Immature natural killer cell (primary cell): Measurements from ENCODE around the gene MAMDC4. TPM values are rescaled to one million over a fixed set of nuclear protein-coding genes. Genes with fewer than 3 reads are reported as not detected.
"Not testable (repeated sequence)": the region's sequence is repeated elsewhere in the genome, so short reads cannot be mapped to it uniquely, and the experiment has no call there.

Source experiments
- DNase-seq, 3 donors: peaks; one replicate each; pipeline ENCODE4 v3.0.0; 2022; ENCODE audit warnings: mixed read lengths in 1 of 3
- H3K27ac Mint-ChIP-seq, 6 donors: one replicate each; pipeline ENCODE4 v1.8.0; 2020; ENCODE audit warnings: mixed read lengths in 6 of 6, mild to moderate bottlenecking in 5 of 6, inconsistent platforms in 4 of 6, moderate library complexity in 3 of 6
- H3K27me3 Mint-ChIP-seq, 3 donors: one replicate each; pipeline ENCODE4 v1.8.0; 2020 to 2021; ENCODE audit warnings: low read depth in 3 of 3, mild to moderate bottlenecking in 3 of 3, mixed read lengths in 3 of 3, moderate library complexity in 3 of 3, inconsistent platforms in 1 of 3
- H3K36me3 Mint-ChIP-seq, 3 donors: one replicate each; pipeline ENCODE4 v1.8.0; 2020; ENCODE audit warnings: mixed read lengths in 3 of 3, inconsistent platforms in 2 of 3, mild to moderate bottlenecking in 2 of 3
- H3K4me1 Mint-ChIP-seq, 2 donors: one replicate each; pipeline ENCODE4 v1.8.0; 2020; ENCODE audit warnings: inconsistent platforms in 2 of 2, mild to moderate bottlenecking in 2 of 2, mixed read lengths in 2 of 2, moderate library complexity in 1 of 2
- H3K4me3 Mint-ChIP-seq, 5 donors: one replicate each; pipeline ENCODE4 v1.8.0; 2020; ENCODE audit warnings: mild to moderate bottlenecking in 5 of 5, mixed read lengths in 5 of 5, inconsistent platforms in 3 of 5, moderate library complexity in 3 of 5
- H3K9me3 Mint-ChIP-seq, 6 donors: one replicate each; pipeline ENCODE4 v1.8.0; 2020; ENCODE audit warnings: mild to moderate bottlenecking in 6 of 6, mixed read lengths in 6 of 6, inconsistent platforms in 4 of 6, moderate library complexity in 3 of 6
- polyA plus RNA-seq, 3 donors: library from polyadenylated mRNA; unstranded; fragments of 300-500 nt; fragmentation: Illumina TruSeq; gene quantifications; one replicate each; pipeline ENCODE4 v1.2.3, GENCODE V29; 2021

Gene MAMDC4
- polyA plus RNA-seq, 3 donors from 2014 or later = 0.19 TPM; not detected in 2

DNA sequence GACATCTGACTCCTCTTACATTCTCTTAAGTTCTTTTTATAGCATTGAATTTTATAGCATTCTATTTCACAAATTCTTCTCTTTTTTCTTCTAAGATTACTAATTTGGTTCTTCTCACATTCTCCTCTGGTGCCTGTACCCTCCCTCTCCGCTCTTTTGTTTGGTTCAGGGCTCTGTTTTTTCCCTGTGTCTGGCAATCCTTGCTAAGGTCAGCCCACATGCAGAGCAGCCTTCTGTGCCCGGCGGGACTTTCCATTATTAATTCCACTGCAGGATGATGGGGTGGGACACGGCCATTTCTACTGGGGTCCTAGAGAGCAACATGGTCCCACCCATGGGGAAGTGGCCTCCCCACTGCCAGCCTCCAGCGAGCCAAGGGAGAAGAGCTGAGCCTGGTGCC is 24.3 kb downstream of the MAMDC4 start:
- Mint-ChIP-seq H3K9me3 (no peaks in the 10 kb centered on the region), H3K4me3 (no peak overlapping the region), H3K4me1 (peaks cover 4 to 13% of the 10 kb centered on the region in 2 donors), H3K27ac (no peak overlapping the region), H3K36me3 (no peaks in the 10 kb centered on the region), H3K27me3 (peaks cover 0 to 4% (median 0%) of the 10 kb centered on the region in 3 donors)
- no peak for DNase-seq

DNA sequence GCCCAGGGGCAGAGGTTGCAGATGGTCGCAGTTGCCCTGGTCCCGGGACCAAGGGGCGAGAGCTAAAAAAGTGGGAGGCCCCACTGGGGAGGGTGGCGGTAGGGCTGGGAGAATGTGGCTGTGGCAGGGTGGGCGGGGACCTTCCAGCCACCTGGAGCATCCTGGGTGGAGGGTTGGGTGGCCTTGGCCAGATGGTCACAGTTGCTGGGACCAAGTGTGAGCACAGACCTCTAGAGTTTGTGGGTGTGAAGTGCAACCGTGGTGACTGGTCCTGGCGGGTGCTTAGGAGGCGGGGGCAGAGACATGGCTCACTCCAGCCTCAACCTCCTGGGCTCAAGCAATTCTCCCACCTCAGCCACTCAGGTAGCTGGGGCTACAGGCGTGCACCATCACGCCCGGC is 28.5 kb downstream of the MAMDC4 start:
- Mint-ChIP-seq H3K36me3 (no peaks in the 10 kb centered on the region), H3K9me3 (no peaks in the 10 kb centered on the region), H3K4me1 (peaks cover 22 to 37% of the 10 kb centered on the region in 2 donors), H3K27me3 (peaks cover 0 to 4% (median 2%) of the 10 kb centered on the region in 3 donors), H3K27ac (peak overlapping the region in 4 of 6 donors; percentile 39 to 96 (median 93)), H3K4me3 (peak overlapping the region in 3 of 5 donors; percentile 21 to 34 (median 22))
- no peak for DNase-seq

DNA sequence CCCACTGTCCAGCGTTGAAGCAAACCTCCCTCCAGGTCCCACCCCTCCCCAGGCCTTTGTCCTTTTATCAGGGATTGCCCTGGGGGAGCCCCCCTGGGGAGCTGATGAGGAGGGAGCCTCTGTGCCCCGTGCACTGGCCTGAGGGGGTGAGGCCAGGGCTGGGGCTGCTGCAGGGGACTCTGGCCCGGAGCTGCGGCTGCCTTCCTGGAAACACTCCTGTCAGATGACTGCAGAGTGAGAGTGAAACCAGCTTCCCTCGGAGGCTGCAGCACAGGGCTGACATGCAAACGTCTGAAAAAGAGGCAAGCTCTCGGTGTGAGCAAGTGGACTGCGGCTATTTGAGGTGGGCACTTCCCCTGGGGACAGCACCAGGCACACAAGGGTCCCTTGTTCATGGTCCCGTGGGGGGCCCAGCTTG is 29.6 kb downstream of the MAMDC4 start:
- Mint-ChIP-seq H3K4me3 (peak overlapping the region; percentile 77 to 86 (median 85)), H3K27ac (peak overlapping the region; percentile 86 to 96 (median 93)), H3K4me1 (peaks cover 22 to 38% of the 10 kb centered on the region in 2 donors), H3K27me3 (peaks cover 0 to 6% (median 2%) of the 10 kb centered on the region in 3 donors), H3K9me3 (no peaks in the 10 kb centered on the region), H3K36me3 (no peaks in the 10 kb centered on the region)
- DNase-seq = peak; percentile 36 to 53 (median 45)

DNA sequence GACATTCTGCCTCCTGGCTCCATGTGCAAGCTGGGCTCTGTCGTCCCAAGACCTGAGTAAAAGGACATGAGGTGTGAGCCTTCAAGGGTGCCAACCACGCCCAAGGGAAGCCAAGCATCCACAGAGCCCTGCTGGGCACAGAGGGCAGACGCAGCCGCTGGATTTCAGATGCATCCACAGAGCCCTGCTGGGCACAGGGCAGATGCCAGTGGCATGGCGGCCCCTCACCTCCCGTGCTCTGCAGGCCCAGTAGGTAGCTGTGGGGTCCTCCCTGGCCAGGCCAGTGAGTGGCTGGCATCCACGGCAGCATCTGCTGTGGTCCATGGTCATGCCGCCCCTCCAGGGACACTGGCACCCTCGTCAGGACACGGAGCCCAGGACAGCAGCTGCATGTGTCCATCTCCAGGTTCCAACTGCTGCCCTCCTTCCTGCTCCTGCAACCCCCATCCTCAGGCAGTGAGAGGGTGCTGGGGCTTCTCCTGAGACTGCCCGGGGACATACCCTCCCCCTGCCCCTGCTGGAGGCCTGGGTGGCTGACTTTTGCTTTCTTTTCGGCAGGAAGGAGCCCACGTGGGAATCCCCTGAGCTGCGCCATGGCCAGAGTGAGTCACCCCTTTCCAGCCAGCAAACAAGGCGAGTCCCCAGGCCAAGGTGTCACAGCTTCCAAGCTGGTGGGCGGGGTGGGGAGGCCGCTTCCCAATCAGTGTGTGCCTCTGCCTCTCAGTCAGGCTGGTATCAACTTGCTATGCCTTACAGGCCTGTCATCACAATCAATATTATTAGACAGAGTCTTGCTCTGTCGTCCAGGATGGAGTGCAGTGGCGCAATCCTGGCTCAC is 30.2 kb downstream of the MAMDC4 start:
- H3K27ac Mint-ChIP-seq = peak overlapping the region; percentile 86 to 96 (median 93)
- peaks cover 27 to 42% of the 10 kb centered on the region in 2 donors for H3K4me1 Mint-ChIP-seq
- DNase-seq = peak; percentile 83 to 85 (median 85)
- H3K27me3 Mint-ChIP-seq = peaks cover 0 to 6% (median 2%) of the 10 kb centered on the region in 3 donors
- no peaks in the 10 kb centered on the region for H3K9me3 Mint-ChIP-seq
- peak overlapping the region; percentile 77 to 86 (median 85) for H3K4me3 Mint-ChIP-seq
- H3K36me3 Mint-ChIP-seq = no peaks in the 10 kb centered on the region

DNA sequence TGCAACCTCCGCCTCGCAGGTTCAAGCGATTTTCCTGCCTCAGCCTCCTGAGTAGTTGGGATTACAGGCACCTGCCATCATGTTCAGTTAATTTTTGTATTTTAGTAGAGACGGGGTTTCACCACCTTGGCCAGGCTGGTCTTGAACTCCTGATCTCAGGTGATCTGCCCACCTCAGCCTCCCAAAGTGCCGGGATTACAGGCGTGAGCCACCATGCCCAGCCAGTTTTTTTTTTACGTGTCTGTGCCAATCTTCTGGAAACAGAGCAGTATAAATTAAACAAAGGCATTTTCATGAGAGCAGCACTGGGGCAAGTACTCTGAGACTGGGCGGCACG is 30.8 kb downstream of the MAMDC4 start:
- DNase-seq, H3K9me3 Mint-ChIP-seq, H3K27me3 Mint-ChIP-seq, H3K36me3 Mint-ChIP-seq: not testable (repeated sequence)
- peak overlapping the region; percentile 76 to 96 (median 93) for H3K27ac Mint-ChIP-seq
- peaks cover 32 to 45% of the 10 kb centered on the region in 2 donors for H3K4me1 Mint-ChIP-seq
- H3K4me3 Mint-ChIP-seq = peak overlapping the region; percentile 77 to 86 (median 85)

DNA sequence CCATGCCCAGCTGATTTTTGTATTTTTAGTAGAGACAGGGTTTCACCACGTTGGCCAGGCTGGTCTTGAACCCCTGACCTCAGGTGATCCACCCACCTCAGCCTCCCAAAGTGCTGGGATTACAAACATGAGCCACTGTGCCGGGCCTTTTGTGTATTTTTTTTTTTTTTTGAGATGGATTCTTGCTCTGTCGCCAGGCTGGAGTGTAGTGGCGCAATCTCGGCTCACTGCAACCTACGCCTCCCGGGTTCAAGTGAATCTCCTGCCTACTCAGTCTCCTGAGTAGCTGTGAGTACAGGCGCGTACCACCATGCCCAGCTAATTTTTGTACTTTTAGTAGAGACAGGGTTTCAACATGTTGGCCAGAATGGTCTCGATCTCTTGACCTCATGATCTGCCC is 31.5 kb downstream of the MAMDC4 start:
- DNase-seq, H3K36me3 Mint-ChIP-seq, H3K9me3 Mint-ChIP-seq, H3K27me3 Mint-ChIP-seq: not testable (repeated sequence)
- Mint-ChIP-seq H3K4me1 (peaks cover 32 to 46% of the 10 kb centered on the region in 2 donors), H3K27ac (peak overlapping the region in 5 of 6 donors; percentile 46 to 96 (median 91)), H3K4me3 (peak overlapping the region in 2 of 5 donors; percentile 4 to 21)

DNA sequence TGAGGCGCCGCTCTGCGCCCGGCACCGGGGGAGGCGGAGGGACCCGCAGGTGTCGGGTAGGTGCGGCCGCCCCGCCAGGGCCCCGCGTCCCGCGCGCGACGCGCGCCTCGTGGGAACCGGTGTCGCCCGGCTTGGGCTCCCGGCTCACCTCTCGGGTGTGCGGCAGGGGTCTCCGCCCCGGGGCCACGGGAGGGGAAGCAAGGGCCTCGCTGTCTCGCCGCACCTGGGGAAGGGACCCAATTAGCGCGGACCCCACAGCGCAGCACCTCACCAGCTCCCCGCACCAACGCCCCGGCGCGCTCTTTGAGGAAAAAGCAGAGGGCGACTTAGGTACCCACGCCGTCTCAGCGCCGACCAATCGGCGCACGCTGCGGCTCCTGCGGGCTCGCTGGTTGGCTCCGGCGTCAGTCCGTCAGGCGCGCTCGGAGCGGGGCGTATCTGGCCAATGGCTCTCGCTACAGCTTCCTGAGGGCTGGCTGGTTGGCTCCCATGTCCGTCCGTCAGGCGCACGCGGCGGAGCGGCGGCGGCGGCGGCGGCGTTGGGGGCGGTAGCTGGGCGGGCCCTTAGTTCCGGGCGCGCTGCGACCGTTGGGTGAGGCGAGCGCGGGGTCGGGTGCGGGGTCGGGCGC is 33.9 kb downstream of the MAMDC4 start, which contains the start of gene TRAF2:
Gene TRAF2 (plus strand): TSS at position 567 of the 629 bp plus-strand sequence. CDS start 12,225 bp downstream, outside the sequence.
- DNase-seq = peak; percentile 97 to 98 (median 98)
- Mint-ChIP-seq H3K36me3 (no peaks in the 10 kb centered on the region), H3K9me3 (no peaks in the 10 kb centered on the region), H3K27ac (peak within 1 kb of the TSS; percentile 87 to 97 (median 92)), H3K4me3 (peak within 1 kb of the TSS; percentile 81 to 89 (median 85)), H3K27me3 (peaks cover 0 to 3% (median 2%) of the 10 kb centered on the region in 3 donors), H3K4me1 (peaks cover 31 to 41% of the 10 kb centered on the region in 2 donors)

DNA sequence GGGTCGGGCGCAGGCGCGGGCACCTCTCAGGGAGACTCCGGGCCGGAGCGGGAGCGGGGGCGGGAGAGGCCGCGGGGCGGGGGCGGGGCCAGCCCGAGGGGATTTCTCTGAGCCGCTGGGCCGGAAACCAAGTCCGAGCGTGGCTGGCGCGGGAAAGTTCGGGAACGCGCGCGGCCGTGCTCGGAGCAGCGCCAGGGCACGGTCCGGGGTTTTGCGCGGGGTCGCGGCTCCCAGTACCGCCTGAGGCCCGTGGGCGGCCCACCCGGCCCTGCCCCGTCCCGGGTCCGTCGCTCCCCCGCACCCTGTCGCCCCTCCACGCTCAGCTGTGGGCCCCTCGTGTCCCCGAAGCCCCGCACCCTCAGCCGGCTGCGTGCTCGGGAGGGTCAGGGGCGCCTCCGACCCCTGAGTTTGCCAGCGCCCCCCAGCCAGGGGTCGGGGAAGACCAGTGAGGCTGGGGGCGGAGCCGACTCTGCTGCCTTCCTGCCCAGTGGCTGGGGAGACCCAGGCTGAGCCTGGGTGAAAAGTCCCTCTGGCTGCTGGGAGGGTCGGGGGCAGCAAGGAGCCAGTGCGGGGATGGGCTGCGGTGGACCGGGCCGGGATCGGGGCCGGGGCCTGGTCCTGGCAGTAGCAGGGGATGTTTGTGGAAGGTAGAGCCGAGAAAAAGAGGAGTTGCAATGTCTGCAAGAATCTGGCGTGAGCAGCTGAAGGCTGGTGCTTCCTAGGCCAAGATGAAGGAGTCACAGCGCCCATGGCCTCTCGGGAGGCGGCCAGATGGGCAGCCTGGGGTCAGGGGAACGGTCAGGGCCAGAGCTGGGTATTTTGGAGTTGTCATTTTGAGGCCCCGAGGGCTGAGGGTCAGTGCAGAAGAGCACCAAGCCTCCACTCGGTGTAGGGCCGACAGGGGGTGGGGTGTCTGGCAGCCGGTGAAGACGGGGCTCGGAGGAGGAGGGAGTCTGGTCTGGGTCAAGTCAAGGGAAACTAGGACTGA is 34.8 kb downstream of the MAMDC4 start:
- peak overlapping the region; percentile 81 to 89 (median 85) for H3K4me3 Mint-ChIP-seq
- H3K36me3 Mint-ChIP-seq = no peaks in the 10 kb centered on the region

DNA sequence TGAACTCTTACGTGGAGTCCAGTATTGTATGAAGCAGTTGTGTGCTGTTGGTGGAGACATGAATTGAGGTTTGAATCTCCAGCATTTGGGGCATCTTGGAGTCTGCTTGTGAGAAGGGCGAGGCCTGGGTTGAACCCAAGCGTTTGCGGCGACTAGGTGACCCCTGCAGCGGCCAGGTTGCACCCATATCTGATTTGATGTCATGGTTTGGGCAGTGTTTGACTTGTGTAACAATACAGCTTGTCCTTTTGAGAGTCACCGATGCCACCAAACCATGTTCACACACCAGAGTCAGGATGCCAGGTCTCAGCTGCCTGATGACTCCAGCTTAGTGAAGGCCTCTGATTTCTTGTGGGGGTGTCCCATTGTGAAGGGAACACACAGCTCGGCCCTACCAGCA is 36.3 kb downstream of the MAMDC4 start:
- Mint-ChIP-seq H3K4me1 (peaks cover 15 to 24% of the 10 kb centered on the region in 2 donors), H3K4me3 (no peak overlapping the region), H3K27ac (peak overlapping the region in 1 of 6 donors; percentile 57), H3K27me3 (peaks cover 0 to 5% (median 0%) of the 10 kb centered on the region in 3 donors), H3K9me3 (no peaks in the 10 kb centered on the region), H3K36me3 (no peaks in the 10 kb centered on the region)
- DNase-seq = no peak

More for the DNA sequence above, 34.8 kb downstream of the MAMDC4 start:
- Mint-ChIP-seq H3K9me3 (no peaks in the 10 kb centered on the region), H3K27ac (peak overlapping the region; percentile 87 to 97 (median 92)), H3K4me1 (peaks cover 23 to 32% of the 10 kb centered on the region in 2 donors), H3K27me3 (peaks cover 0 to 5% (median 2%) of the 10 kb centered on the region in 3 donors)
- DNase-seq = peak in 2 of 3 donors; percentile 24 to 32

DNA sequence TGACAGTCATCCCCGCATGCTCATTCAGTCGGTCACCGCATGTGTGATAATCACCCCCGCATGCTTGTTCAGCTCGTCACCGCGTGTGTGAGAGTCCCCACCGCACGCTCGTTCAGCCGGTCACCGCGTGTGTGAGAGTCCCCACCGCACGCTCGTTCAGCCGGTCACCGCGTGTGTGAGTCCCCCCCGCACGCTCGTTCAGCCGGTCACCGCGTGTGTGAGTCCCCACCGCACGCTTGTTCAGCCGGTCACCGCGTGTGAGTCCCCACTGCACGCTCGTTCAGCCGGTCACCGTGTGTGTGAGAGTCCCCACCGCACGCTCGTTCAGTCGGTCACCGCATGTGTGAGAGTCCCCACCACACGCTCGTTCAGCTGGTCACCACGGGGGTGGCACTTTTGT is 37.7 kb downstream of the MAMDC4 start:
- H3K4me1 Mint-ChIP-seq = peaks cover 23 to 30% of the 10 kb centered on the region in 2 donors
- H3K36me3 Mint-ChIP-seq = no peaks in the 10 kb centered on the region
- no peak for DNase-seq
- no peak overlapping the region for H3K4me3 Mint-ChIP-seq
- H3K27ac Mint-ChIP-seq = peak overlapping the region in 1 of 6 donors; percentile 13
- H3K9me3 Mint-ChIP-seq = no peaks in the 10 kb centered on the region
- peaks cover 0 to 5% (median 0%) of the 10 kb centered on the region in 3 donors for H3K27me3 Mint-ChIP-seq

DNA sequence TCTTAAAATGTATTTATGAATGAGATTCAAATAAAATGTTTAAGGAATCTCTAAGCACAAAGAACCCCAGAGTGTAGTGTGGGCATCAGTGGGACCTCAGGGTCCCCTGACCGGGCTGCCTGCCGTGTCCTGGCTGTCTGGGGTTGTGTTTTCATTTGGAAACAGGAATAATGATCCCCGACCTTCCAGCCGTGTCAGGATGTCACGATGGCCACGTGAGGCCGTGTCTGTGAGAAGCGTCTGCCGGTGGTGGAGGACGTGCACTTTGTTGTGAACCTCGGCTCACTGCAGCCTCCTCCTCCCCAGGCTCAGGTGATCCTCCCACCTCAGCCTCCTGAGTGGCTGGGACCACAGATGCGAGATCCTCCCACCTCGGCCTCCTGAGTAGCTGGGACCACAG is 38.5 kb downstream of the MAMDC4 start:
- peaks cover 23% of the 10 kb centered on the region in 2 donors for H3K4me1 Mint-ChIP-seq
- H3K36me3 Mint-ChIP-seq = no peaks in the 10 kb centered on the region
- DNase-seq = no peak
- H3K27me3 Mint-ChIP-seq = peaks cover 0 to 5% (median 0%) of the 10 kb centered on the region in 3 donors
- H3K9me3 Mint-ChIP-seq = no peaks in the 10 kb centered on the region
- H3K4me3 Mint-ChIP-seq = no peak overlapping the region
- no peak overlapping the region for H3K27ac Mint-ChIP-seq

DNA sequence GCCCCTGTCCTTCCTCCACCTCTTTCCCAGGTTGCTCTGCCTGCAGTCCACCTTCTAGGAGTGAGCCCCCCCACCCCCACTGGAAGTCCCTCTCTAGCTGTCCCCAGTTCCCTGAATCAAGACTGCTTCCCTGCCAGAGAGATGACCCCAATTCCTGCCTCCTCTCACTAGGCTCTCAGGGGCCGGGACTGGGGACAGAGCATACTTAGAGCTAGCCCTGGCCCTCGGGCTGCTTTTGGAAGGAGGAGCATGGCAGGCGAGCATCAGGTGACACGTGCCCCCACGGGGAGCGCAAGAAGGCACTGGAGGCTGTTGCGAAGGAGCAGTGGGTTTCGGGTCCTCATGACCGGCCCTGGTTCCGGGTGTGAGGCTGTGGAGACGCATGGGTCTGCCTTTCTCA is 43.9 kb downstream of the MAMDC4 start:
- H3K4me1 Mint-ChIP-seq = peaks cover 16 to 22% of the 10 kb centered on the region in 2 donors
- peaks cover 0 to 2% (median 1%) of the 10 kb centered on the region in 3 donors for H3K27me3 Mint-ChIP-seq
- no peaks in the 10 kb centered on the region for H3K9me3 Mint-ChIP-seq
- DNase-seq = no peak
- peak overlapping the region in 1 of 6 donors; percentile 55 for H3K27ac Mint-ChIP-seq
- no peak overlapping the region for H3K4me3 Mint-ChIP-seq
- H3K36me3 Mint-ChIP-seq = peaks cover 3 to 6% (median 4%) of the 10 kb centered on the region in 3 donors
